SK-N-SH treated with all-trans-retinoic acid at 6 μM for 48 hours (cell line): ENCODE results near the gene PIGBOS1.

Experiments
- ATAC-seq: fragments of 200-7000 bp; cut with Tn5 transposase; 3 replicates; pipeline ENCODE4 v1.9.1; 2020; ENCODE audit warnings: mild to moderate bottlenecking, moderate library complexity
- ARNTL ChIP-seq: fragments of 450-650 bp; formaldehyde crosslinking; IDR thresholded peaks from 2 replicates; pipeline ENCODE4 v1.5.0; 2020; ENCODE audit warnings: low read depth, mild to moderate bottlenecking, moderate library complexity, borderline replicate concordance
- BACH2 ChIP-seq: fragments of 250-450 bp; sonication (Bioruptor Pico); IDR thresholded peaks from 2 replicates; pipeline ENCODE4 v1.9.0; 2021; ENCODE audit warnings: mild to moderate bottlenecking, borderline replicate concordance
- CSDC2 ChIP-seq: fragments of 250-450 bp; sonication (Bioruptor Pico); IDR thresholded peaks from 2 replicates; pipeline ENCODE4 v1.5.0; 2020; ENCODE audit warnings: mild to moderate bottlenecking, moderate library complexity
- ESRRG ChIP-seq: fragments of 250-450 bp; sonication (Bioruptor Pico); IDR thresholded peaks from 2 replicates; pipeline ENCODE4 v1.6.1; 2021; ENCODE audit warnings: mild to moderate bottlenecking
- GLIS3 ChIP-seq: fragments of 250-450 bp; sonication (Bioruptor Pico); IDR thresholded peaks from 2 replicates; pipeline ENCODE4 v1.5.0; 2020; ENCODE audit warnings: mild to moderate bottlenecking, moderate library complexity
- ISL1 ChIP-seq: fragments of 250-450 bp; sonication (Bioruptor Pico); IDR thresholded peaks from 2 replicates; pipeline ENCODE4 v2.1.2; 2022; ENCODE audit warnings: mild to moderate bottlenecking, moderate library complexity
- OSR1 ChIP-seq: fragments of 250-450 bp; sonication (Bioruptor Pico); IDR thresholded peaks from 2 replicates; pipeline ENCODE4 v1.8.0; 2022; ENCODE audit warnings: moderate library complexity, mild to moderate bottlenecking, inconsistent platforms
- PPARA ChIP-seq: fragments of 250-450 bp; sonication (Bioruptor Pico); IDR thresholded peaks from 2 replicates; pipeline ENCODE4 v1.5.0; 2020; ENCODE audit warnings: mild to moderate bottlenecking, borderline replicate concordance
- RARB ChIP-seq: fragments of 250-450 bp; sonication (Bioruptor Pico); IDR thresholded peaks from 2 replicates; pipeline ENCODE4 v1.8.0; 2021; ENCODE audit warnings: mild to moderate bottlenecking, moderate library complexity
- TCF4 ChIP-seq: fragments of 250-450 bp; sonication (Bioruptor Pico); IDR thresholded peaks from 2 replicates; pipeline ENCODE4 v1.8.0; 2021; ENCODE audit warnings: mild to moderate bottlenecking, moderate library complexity, borderline replicate concordance
- TOX ChIP-seq: fragments of 250-450 bp; sonication (Bioruptor Pico); IDR thresholded peaks from 2 replicates; pipeline ENCODE4 v1.8.0; 2021; ENCODE audit warnings: mild to moderate bottlenecking, moderate library complexity, borderline replicate concordance
- ZFP3 ChIP-seq: fragments of 250-450 bp; sonication (Bioruptor Pico); IDR thresholded peaks from 2 replicates; pipeline ENCODE4 v1.5.0; 2020; ENCODE audit warnings: mild to moderate bottlenecking, moderate library complexity
- ZNF565 ChIP-seq: fragments of 450-650 bp; formaldehyde crosslinking; conservative IDR thresholded peaks from 2 replicates; pipeline ENCODE4 v1.5.0; 2020; ENCODE audit warnings: low read depth, mild to moderate bottlenecking, moderate library complexity
- ZNF70 ChIP-seq: fragments of 450-650 bp; formaldehyde crosslinking; IDR thresholded peaks from 2 replicates; pipeline ENCODE4 v1.5.0; 2020; ENCODE audit warnings: mild to moderate bottlenecking, moderate library complexity
- ZNF8 ChIP-seq: fragments of 450-650 bp; formaldehyde crosslinking; IDR thresholded peaks from 2 replicates; pipeline ENCODE4 v1.5.0; 2020; ENCODE audit warnings: mild to moderate bottlenecking, moderate library complexity
- TF ChIP-seq, protein P1 (sequence below): fragments of 250-450 bp; sonication (Bioruptor Pico); IDR thresholded peaks from 2 replicates; pipeline ENCODE4 v1.5.0; 2020; ENCODE audit warnings: mild to moderate bottlenecking, moderate library complexity
- TF ChIP-seq, protein P2 (sequence below): fragments of 250-450 bp; sonication (Bioruptor Pico); IDR thresholded peaks from 2 replicates; pipeline ENCODE4 v1.5.1; 2020; ENCODE audit warnings: low read depth, mild to moderate bottlenecking, moderate library complexity
- TF ChIP-seq, protein P3 (sequence below): fragments of 250-450 bp; sonication (Bioruptor Pico); IDR thresholded peaks from 2 replicates; pipeline ENCODE4 v1.8.0; 2020; ENCODE audit warnings: mild to moderate bottlenecking, moderate library complexity, borderline replicate concordance

The PIGBOS1 gene

DNA sequence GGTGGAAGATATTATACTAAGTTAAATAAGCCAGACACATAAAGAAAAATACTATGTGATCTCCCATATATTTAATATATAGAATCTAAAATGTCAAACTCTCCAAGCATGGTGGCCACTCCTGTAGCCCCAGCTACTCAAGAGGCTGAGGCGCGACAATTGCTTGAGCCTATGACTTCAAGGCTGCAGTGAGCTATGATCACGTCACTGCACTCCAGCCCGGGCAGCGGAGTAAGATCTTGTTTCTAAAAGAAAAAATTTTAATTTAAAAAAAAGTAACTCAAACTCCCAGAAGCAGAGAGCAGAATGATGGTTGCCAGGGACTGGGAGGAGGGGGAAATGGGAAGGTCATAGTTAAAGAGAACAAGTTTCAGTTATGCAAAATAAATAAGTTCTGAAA lies 42.6 kb downstream of the PIGBOS1 start:
- TF ChIP-seq PPARA (CRISPR knock-in tag), result no peak
- TF ChIP-seq TCF4 (CRISPR knock-in tag), result no peak
- TF ChIP-seq ZFP3 (CRISPR knock-in tag), result no peak
- TF ChIP-seq GLIS3 (CRISPR knock-in tag), result no peak
- no peak for TF ChIP-seq TOX (CRISPR knock-in tag)
- TF ChIP-seq ARNTL (CRISPR knock-in tag), result no peak
- TF ChIP-seq, protein P1, sequence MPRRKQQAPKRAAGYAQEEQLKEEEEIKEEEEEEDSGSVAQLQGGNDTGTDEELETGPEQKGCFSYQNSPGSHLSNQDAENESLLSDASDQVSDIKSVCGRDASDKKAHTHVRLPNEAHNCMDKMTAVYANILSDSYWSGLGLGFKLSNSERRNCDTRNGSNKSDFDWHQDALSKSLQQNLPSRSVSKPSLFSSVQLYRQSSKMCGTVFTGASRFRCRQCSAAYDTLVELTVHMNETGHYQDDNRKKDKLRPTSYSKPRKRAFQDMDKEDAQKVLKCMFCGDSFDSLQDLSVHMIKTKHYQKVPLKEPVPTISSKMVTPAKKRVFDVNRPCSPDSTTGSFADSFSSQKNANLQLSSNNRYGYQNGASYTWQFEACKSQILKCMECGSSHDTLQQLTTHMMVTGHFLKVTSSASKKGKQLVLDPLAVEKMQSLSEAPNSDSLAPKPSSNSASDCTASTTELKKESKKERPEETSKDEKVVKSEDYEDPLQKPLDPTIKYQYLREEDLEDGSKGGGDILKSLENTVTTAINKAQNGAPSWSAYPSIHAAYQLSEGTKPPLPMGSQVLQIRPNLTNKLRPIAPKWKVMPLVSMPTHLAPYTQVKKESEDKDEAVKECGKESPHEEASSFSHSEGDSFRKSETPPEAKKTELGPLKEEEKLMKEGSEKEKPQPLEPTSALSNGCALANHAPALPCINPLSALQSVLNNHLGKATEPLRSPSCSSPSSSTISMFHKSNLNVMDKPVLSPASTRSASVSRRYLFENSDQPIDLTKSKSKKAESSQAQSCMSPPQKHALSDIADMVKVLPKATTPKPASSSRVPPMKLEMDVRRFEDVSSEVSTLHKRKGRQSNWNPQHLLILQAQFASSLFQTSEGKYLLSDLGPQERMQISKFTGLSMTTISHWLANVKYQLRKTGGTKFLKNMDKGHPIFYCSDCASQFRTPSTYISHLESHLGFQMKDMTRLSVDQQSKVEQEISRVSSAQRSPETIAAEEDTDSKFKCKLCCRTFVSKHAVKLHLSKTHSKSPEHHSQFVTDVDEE (CRISPR knock-in tag), result no peak
- no peak for TF ChIP-seq ZNF8 (CRISPR knock-in tag)
- TF ChIP-seq RARB (CRISPR knock-in tag), result no peak
- TF ChIP-seq OSR1 (CRISPR knock-in tag), result no peak
- TF ChIP-seq ISL1 (CRISPR knock-in tag), result no peak
- no peak for TF ChIP-seq ZNF70 (CRISPR knock-in tag)
- TF ChIP-seq, protein P2, sequence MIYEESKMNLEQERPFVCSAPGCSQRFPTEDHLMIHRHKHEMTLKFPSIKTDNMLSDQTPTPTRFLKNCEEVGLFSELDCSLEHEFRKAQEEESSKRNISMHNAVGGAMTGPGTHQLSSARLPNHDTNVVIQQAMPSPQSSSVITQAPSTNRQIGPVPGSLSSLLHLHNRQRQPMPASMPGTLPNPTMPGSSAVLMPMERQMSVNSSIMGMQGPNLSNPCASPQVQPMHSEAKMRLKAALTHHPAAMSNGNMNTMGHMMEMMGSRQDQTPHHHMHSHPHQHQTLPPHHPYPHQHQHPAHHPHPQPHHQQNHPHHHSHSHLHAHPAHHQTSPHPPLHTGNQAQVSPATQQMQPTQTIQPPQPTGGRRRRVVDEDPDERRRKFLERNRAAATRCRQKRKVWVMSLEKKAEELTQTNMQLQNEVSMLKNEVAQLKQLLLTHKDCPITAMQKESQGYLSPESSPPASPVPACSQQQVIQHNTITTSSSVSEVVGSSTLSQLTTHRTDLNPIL (CRISPR knock-in tag), result no peak
- TF ChIP-seq BACH2 (CRISPR knock-in tag), result no peak
- TF ChIP-seq, protein P3, sequence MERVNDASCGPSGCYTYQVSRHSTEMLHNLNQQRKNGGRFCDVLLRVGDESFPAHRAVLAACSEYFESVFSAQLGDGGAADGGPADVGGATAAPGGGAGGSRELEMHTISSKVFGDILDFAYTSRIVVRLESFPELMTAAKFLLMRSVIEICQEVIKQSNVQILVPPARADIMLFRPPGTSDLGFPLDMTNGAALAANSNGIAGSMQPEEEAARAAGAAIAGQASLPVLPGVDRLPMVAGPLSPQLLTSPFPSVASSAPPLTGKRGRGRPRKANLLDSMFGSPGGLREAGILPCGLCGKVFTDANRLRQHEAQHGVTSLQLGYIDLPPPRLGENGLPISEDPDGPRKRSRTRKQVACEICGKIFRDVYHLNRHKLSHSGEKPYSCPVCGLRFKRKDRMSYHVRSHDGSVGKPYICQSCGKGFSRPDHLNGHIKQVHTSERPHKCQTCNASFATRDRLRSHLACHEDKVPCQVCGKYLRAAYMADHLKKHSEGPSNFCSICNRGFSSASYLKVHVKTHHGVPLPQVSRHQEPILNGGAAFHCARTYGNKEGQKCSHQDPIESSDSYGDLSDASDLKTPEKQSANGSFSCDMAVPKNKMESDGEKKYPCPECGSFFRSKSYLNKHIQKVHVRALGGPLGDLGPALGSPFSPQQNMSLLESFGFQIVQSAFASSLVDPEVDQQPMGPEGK, result no peak
- ATAC-seq, result no peak

DNA sequence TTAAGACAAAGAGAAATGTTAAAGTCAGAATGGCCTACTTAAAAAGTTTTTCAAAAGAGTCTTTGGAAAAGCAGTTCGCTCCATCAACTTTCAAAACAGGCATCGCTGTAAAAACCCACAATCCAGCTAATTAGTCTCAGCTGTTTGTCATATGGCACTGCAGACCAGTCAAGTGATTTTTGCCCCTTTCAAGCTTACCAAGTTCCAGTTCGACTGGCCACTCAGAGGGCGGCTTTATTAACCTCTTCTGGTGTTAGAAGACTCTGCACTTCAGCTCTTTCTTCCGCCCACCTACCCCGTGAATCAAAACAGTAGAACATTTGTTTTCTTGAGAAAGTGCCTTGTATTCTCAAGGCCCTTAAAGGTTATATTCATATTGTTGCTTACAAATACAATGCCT lies 48.6 kb downstream of the PIGBOS1 start:
- TF ChIP-seq CSDC2 (CRISPR knock-in tag) (no peak), TCF4 (CRISPR knock-in tag) (no peak), ARNTL (CRISPR knock-in tag) (no peak), ZNF565 (CRISPR knock-in tag) (no peak), ZNF8 (CRISPR knock-in tag) (no peak), ISL1 (CRISPR knock-in tag) (no peak), TOX (CRISPR knock-in tag) (no peak), ZFP3 (CRISPR knock-in tag) (no peak)
- TF ChIP-seq, protein P2 (CRISPR knock-in tag), result no peak
- no peak for ATAC-seq

DNA sequence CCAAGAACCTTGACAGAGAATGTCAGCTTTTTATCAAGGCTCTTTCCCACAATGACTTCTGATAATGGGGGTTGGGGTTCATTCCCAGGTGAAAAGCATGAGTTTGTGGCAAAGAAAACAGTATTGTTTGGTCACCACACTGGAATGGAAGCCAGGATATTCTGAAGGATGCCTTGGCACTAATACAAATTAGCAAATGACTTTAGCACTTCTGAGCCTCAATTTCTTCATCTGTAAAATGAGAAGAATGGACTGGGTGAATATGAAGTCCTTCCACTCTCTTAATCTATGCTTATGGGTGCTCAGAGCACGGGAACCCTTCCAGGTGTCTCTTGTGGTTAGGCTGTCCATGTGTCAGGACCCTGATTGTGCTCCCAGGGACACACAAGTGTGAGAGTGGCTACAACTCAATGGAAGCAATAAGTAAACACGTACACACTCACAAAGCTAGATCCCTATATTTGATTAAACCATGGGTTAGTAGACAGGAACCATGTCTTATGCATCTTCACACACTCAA lies 50.7 kb downstream of the PIGBOS1 start:
- no peak for TF ChIP-seq ARNTL (CRISPR knock-in tag)
- TF ChIP-seq TCF4 (CRISPR knock-in tag), result no peak
- no peak for TF ChIP-seq GLIS3 (CRISPR knock-in tag)
- TF ChIP-seq ZNF70 (CRISPR knock-in tag), result no peak
- TF ChIP-seq TOX (CRISPR knock-in tag), result no peak
- TF ChIP-seq, protein P3, result no peak
- no peak for TF ChIP-seq ESRRG (CRISPR knock-in tag)
- no peak for TF ChIP-seq OSR1 (CRISPR knock-in tag)
- TF ChIP-seq PPARA (CRISPR knock-in tag), result no peak
- TF ChIP-seq, all 23 proteins: peak for 0
- no peak for ATAC-seq
